Activated gamma-delta T cell treated with anti-CD3 and anti-CD28 coated beads, Interleukin-2, amount 50 U/mL, for 16 hours (primary cell): ENCODE data around the gene TTC34.

Experiments
- DNase-seq: peaks from one replicate; pipeline ENCODE4 v3.0.0-alpha.2; 2020; ENCODE audit warnings: low read depth

The TTC34 gene

GRCh38 chr1:2625311-2625710, 176.2 kb downstream of the TTC34 start:
- no peak for DNase-seq

DNA sequence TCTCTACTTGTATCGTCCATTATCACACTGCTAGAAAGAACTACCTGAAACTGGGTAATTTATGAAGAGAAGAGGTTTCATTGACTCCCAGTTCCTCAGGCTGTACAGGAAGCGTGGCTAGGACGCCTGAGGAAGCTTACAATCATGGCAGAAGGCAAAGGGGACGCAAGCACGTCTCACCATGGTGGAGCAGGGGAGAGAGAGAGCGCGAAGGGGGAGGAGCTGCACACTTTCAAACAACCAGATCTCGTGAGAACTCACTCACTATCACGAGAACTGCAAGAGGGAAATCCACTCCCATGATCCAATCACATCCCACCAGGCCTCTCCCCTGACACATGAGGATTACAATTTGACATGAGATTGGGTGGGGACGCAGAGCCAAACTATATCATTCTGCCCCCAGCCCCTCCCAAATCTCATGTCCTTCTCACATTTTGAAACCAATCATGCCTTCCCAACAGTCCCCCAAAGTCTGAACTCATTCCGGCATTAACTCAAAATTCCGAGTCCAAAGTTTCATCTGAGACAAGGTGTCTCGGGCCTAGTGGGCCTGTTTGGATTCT, 176.7 kb downstream of the TTC34 start:
- DNase-seq = no peak

GRCh38 chr1:2623571-2624337, 177.7 kb downstream of the TTC34 start:
- DNase-seq = no peak

DNA sequence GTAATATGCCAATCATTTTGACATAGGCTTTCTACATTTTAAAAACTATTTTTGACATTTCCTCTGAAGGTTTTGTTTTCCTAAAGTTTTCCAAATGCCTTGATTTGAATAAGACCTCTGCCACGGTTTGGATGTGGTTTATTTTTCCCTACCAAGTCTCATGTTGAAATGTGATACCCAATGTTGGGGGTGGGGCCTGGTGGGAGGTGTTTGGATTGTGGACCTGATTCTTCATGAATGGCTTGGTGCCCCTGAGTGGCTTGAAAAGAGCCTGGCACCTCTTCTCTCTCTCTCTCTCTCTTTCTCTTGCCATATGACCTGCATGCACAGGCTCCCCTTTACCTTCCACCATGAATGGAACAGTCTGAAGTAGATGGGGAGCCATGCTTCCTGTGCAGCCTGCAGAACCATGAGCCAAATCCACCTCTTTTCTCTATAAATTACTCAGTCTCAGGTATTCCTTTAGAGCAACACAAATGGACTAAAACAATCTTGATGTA, 183.5 kb downstream of the TTC34 start:
- DNase-seq = no peak

DNA sequence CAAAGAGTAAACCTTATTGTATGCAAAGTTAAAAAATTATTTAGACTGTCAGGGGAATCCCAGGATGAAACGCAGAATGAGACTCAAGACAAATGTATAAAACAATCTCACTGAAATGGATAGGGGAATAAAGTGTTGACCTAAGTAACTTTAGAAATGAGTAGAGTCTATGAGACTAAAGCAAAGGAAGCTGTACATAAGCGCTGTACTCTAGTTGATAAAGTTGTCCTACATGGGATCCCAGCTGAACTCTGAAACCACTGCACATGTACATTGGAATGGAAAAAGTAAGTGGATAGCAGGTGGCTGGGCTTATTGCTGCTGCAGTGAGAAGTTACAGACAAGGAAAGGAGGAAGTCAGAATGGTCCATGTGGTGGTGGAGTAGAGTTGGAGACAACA, 187.3 kb downstream of the TTC34 start:
- no peak for DNase-seq

- no peak for DNase-seq
These were observed 188.7 kb downstream of the TTC34 start for GRCh38 chr1:2612591-2613365.

DNA sequence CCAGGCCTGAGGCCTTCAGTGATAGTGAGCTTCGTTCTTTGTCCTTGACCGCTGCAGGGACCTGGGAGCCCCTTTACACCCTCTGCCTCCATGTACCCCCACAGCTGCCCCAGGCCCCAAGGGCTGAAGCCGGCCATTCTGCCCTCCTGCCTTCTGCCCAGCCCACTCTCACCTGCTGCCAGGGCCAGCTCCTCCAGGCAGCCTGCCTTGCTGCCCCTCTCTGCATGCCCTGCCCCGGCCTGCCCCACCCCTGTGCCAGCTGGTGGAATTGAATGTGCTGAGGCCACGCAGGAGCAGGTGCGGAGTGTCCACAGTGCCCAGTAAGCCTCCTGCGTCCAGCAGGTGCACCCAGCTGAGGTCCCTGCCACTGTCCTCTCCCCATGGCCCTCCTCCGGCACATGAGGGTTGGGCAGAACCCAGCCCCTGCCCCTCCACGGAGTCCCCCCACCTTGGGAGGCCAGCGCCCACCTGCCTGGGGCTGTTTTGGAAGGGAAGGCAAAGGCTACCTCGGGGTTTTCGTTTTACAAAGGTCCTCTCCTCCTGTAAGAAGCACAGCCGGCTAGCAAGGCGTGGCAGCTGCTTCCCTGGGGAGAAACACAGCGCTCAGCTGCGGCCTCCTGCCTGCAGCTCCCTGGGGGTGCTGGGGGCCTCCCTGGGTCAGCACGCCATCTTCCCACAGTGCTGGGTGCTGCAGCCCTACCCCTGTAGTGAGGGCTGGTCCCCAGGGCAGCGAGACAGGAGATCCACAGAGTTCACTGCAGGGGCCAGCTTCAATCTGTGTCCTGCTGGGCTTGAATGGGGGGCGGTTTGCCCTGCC, 189.7 kb downstream of the TTC34 start:
- no peak for DNase-seq

DNA sequence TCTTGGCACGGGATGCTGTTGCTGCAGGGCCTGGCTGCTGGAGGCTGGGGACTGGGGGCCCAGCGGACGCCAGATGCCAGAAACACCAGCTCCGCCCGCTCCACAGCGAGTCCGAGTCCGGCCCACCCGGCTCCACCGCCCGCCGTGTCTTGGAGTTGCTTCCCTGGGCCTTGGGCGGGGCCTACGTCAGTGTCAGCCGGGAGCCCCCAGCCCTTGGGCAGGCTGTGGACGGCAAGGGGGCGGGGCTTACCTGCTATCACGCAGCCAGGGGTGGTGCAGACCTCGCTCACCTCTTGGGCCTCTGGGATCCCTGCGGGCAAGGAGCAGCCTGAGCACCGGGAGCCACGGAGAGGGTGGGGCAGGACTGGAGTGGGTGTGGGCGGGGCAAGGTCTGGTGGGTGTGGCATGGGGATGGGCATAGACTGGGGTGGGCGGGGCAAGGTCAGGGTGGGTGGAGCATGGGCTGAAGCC, 190.4 kb downstream of the TTC34 start:
- DNase-seq = no peak

GRCh38 chr1:2610036-2610959, 191.2 kb downstream of the TTC34 start:
- DNase-seq = no peak

DNA sequence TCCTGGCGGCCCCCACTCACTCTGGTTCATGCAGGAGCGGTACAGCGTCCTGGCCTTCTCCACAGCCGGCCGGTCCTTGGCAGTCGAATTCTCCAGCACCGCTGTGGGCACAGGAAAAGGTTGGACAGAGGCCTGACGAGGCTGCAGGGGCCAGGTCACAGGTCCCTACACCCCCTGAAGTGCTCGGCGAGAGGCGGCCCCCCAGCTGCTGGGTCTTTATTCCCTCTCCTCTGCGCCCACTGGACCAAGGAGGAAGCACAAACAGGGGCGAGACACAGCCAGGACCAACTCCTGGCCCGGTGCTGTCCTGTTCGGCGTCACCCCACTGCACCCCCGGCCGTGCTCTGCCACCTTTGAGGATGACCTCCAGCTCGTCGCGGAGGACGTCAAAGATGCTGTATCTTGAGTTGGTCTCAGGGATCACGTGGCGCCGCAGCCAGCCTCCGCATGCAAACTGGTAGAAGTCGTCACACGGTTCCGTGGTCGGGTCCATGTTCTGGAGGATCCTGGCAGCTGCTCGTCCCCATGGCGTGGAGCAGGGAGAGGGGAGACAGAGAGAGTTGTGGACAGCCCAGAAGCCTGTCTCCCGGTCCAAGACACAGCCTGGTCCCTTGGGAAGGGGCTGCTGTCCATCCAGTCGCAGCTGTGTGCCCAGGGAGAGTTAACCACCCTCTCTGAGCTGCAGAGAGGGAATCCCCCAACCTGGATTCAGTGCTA, 192.0 kb downstream of the TTC34 start:
- no peak for DNase-seq

DNA sequence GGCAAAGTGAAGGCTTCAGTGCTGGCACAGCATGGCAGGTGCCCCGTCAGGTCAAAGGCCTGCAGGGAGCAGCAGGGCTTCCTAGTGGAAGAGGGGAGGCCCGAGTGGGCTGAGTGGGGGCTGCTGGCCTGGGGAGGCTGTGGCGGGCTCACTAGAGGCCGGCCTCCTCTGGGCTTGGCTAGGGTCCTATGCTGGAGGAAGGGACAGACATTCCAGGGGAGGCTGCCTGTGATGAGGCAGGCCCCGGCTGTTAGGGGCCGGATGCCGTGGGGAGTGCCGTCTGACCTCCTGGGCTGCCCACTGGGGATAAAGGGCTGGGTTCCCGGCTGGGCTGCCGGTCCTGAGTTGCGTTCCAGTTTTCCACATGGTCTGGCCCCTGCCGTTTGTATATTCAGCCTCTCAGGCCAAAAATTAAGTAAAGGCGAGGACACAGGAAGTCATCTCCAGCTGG, 193.8 kb downstream of the TTC34 start:
- no peak for DNase-seq

DNA sequence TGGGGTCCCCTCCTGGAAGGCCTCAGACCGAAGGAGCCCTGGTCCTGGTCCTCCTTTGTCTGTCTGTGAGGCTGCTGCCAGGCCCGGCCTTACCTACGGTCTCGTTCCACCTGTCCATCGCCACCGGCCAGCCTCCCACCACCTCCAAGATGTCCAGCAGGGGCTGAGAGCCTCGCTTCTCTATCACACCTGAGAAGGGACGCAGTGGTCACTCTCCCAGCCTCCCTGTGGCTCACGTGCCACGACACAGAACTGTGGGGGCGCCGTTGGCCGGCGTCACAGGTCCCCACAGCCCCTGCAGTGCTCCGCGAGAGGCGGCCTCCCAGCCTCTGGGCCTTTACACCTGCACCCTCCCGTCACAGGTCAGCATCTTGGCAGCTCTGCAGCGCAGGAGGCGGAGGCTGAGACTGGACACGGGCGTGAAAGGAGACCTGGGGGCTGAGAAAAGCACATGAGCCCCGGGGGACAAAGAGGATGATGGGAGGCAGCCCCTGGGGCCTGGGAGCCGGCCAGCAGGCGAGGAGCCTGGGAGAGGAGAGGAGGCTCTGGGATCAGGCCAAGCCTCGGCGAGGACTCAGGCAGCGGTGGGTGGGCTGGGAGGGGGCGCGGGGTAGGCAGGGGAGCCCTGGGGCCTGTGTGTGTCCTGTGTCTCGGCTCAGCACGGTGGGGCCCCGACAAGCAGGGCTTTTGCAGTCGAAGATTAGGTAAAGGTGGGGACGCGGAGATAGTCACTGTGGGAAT, 194.4 kb downstream of the TTC34 start:
- DNase-seq = no peak

- no peak for DNase-seq
These were observed 195.1 kb downstream of the TTC34 start for GRCh38 chr1:2606396-2606880.

- DNase-seq = no peak
These were observed 195.7 kb downstream of the TTC34 start for GRCh38 chr1:2605509-2606395.

- no peak for DNase-seq
These were observed 196.5 kb downstream of the TTC34 start for GRCh38 chr1:2604844-2605508.

DNA sequence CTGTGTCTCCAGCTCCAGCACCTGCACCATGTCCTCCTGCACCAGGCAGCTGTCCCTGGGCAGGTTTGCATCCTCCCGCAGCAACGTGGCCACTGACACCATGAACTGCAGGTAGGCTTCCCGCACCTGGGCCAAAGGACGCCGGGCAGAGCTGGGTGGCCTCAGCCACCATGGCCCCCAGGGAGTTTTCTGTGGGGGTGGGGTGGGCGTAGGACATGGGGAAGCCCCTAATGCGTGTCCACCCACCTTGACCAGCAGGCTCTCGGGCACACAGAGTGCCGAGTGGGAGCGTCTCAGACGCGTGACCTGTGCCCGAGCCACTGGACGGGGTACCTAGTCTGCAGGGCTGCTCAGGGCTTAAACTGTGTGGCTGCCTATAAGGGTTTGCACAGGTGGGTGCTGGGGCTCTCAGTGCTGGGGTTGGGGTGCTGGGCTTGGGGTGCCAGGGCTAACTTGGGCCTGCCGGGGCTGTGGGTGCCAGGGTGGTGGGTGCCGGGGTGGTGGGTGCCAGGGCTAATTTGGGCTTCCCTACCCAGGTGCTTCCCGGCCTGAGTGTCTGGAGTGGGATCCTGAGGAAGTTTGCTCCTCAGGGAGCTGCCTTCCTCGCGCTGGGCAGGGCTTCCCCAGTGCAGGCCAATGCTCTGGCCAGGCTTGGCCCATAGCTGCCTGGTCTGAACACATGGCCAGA, 197.2 kb downstream of the TTC34 start:
- DNase-seq = no peak
